Mucosa of descending colon (tissue), 3 donors: ENCODE results near the gene TSHZ2. TPM values are rescaled to one million over a fixed set of nuclear protein-coding genes. Genes with fewer than 3 reads are reported as not detected.
"Not testable (repeated sequence)": the region's sequence is repeated elsewhere in the genome, so short reads cannot be mapped to it uniquely, and the experiment has no call there.

Experiments
- ATAC-seq: fragments of 200-7000 bp; cut with Tn5 transposase; one replicate; pipeline ENCODE4 v1.9.1; 2020; ENCODE audit warnings: mild to moderate bottlenecking, moderate library complexity
- DNase-seq, 3 donors: peaks; one replicate each; pipeline ENCODE4 v3.0.0-alpha.2; 2020
- H3K36me3 ChIP-seq: fragments of 200-600 bp; one replicate; pipeline ENCODE4 v1.8.0; 2021; ENCODE audit warnings: low read depth, mild to moderate bottlenecking
- H3K4me1 ChIP-seq: fragments of 200-600 bp; one replicate; pipeline ENCODE4 v1.8.0; 2021; ENCODE audit warnings: low read depth, mild to moderate bottlenecking
- H3K4me3 ChIP-seq: fragments of 200-600 bp; one replicate; pipeline ENCODE4 v1.8.0; 2021; ENCODE audit warnings: mild to moderate bottlenecking
- H3K9me3 ChIP-seq: fragments of 200-600 bp; one replicate; pipeline ENCODE4 v1.8.0; 2021; ENCODE audit warnings: mild to moderate bottlenecking
- CTCF ChIP-seq: fragments of 200-600 bp; IDR thresholded peaks from one replicate; pipeline ENCODE4 v1.8.0; 2022; ENCODE audit warnings: antibody characterized with exemption, mild to moderate bottlenecking
- intact Hi-C, 2 donors: fragments of 100-400 bp; cut with DNase I in 1 of 2; cut with micrococcal nuclease in 1 of 2; formaldehyde crosslinking; loops; one replicate each; pipeline versions ENCODE4 v1.11.0 to v1.11.1; 2022; cut with DNase I, micrococcal nuclease
- total RNA-seq, 3 donors: library from RNA; stranded (reverse); fragmentation: NEBNext Ultra II Directional in 2 of 3; extraction: Animal tissue kit (Norgen Biotek cat#: 25700) in 2 of 3; gene quantifications; one replicate each; pipeline versions ENCODE4 v1.2.1 to v1.2.4, GENCODE V29; 2021 to 2023
- donor health status: DM: no; HTN: no; CAD: no; lungs with moderate emphysema.
- donor health status: DM: no; HTN: no; CAD: no.
- donor health status: DM: no; HTN: yes; CAD: no.

The TSHZ2 gene
- total RNA-seq, 3 donors from 2014 or later: 1.9 to 17.8 (median 3.6) TPM

GRCh38 chr20:53319716-53320115, 347.6 kb downstream of the TSHZ2 start:
- DNase-seq (no peak), ATAC-seq (no peak)
- Histone ChIP-seq H3K4me3 (no peak overlapping the region), H3K36me3 (no peaks in the 10 kb centered on the region), H3K4me1 (no peaks in the 10 kb centered on the region), H3K9me3 (no peaks in the 10 kb centered on the region)
- intact Hi-C loops: no loop called here
- no peak for TF ChIP-seq CTCF

GRCh38 chr20:53320701-53321100, 348.5 kb downstream of the TSHZ2 start:
- ATAC-seq: no peak
- Histone ChIP-seq H3K4me1 (no peaks in the 10 kb centered on the region), H3K36me3 (no peaks in the 10 kb centered on the region), H3K9me3 (no peaks in the 10 kb centered on the region), H3K4me3 (no peak overlapping the region)
- DNase-seq: no peak
- no peak for TF ChIP-seq CTCF
- intact Hi-C loops: no loop called here

- Histone ChIP-seq H3K36me3 (no peaks in the 10 kb centered on the region), H3K4me3 (no peak overlapping the region), H3K9me3 (no peaks in the 10 kb centered on the region), H3K4me1 (no peaks in the 10 kb centered on the region)
- intact Hi-C loops: no loop called here
- DNase-seq: no peak
- ATAC-seq: no peak
- no peak for TF ChIP-seq CTCF
Observed at GRCh38 chr20:53321596-53321995, 349.4 kb downstream of the TSHZ2 start.

GRCh38 chr20:53322651-53323050, 350.5 kb downstream of the TSHZ2 start:
- intact Hi-C loops: no loop called here
- Histone ChIP-seq H3K4me1 (no peaks in the 10 kb centered on the region), H3K9me3 (no peaks in the 10 kb centered on the region), H3K4me3 (no peak overlapping the region), H3K36me3 (no peaks in the 10 kb centered on the region)
- ATAC-seq: no peak
- no peak for DNase-seq
- TF ChIP-seq CTCF: no peak

- H3K36me3 ChIP-seq, H3K4me3 ChIP-seq, H3K4me1 ChIP-seq, ATAC-seq, DNase-seq, H3K9me3 ChIP-seq, intact Hi-C loops: not testable (repeated sequence)
Observed at GRCh38 chr20:53323460-53323859, 351.3 kb downstream of the TSHZ2 start.

- Histone ChIP-seq H3K9me3 (no peaks in the 10 kb centered on the region), H3K36me3 (no peaks in the 10 kb centered on the region), H3K4me1 (no peaks in the 10 kb centered on the region), H3K4me3 (no peak overlapping the region)
- intact Hi-C loops: no loop called here
- no peak for DNase-seq
- no peak for TF ChIP-seq CTCF
- ATAC-seq: no peak
Observed at GRCh38 chr20:53324816-53325215, 352.7 kb downstream of the TSHZ2 start.
